IPS-NIHi7 (cell line): Measurements from ENCODE around the gene ALCAM.
"Not testable (repeated sequence)": the region's sequence is repeated elsewhere in the genome, so short reads cannot be mapped to it uniquely, and the experiment has no call there.

Experiments
- DNase-seq: peaks from one replicate; pipeline ENCODE4 v3.0.0; 2012; ENCODE audit warnings: mixed read lengths; ENCODE audit errors: extremely low spot score

Gene ALCAM

DNA sequence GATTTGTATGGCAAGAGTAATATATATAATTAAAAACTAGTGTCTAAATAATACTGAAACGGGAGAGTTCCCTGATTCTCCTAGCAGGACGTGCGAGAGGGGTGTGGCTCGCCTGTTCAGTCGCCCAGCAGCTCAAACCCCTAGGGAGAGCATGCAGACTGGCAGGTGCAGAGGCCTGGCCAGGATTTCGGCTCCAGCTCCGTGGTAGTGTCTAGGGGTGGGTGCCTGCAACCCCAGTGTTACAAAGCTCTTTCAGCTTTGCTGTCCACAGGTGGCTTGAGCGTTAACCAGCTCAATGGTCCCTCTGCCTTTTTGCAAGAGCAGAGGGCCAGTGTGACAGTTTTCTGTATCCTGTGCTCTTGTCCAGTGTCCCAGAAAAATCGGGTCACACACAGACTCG lies 226.6 kb downstream of the ALCAM start:
- no peak for DNase-seq

DNA sequence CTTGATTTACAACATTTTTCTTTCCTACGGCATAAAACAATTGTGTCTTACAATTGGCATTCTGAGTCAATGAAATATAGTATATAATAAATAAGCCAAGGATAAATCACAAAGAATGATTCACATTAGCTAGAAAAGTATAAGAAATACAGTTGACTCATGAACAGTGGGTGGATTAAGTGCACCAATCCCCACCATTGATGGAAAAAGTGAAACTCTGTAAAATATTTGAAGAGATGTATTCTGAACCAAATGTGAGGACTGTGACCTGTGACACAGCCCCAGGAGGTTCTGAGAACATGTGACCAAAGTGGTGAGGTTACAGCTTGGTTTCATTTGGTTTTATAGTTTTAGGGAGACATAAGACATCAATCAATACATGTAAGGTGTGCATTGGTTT lies 227.5 kb downstream of the ALCAM start:
- no peak for DNase-seq

- no peak for DNase-seq
Observed at GRCh38 chr3:105598042-105598796, 231.5 kb downstream of the ALCAM start.

DNA sequence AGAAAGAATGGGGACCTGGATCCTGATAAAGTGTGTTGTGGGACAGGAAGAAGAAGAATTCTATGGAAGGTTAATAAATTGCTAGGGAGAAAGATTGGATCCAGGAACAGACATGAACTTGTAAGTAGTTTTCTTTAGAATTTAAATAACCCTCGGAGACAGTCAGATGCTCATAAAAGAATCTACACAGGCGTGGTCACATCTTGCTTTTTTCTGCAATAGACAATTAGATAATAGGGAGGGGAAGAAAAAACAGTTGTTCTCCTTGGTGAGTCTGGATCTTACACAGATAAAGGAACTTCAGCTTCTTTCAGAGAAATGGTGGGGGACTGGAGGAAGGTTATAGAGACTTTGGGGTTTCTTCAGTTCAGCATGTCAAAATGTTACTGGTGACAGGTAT lies 232.6 kb downstream of the ALCAM start:
- no peak for DNase-seq

GRCh38 chr3:105601756-105602155 lies 235.0 kb downstream of the ALCAM start:
- not testable (repeated sequence) for DNase-seq

- not testable (repeated sequence) for DNase-seq
Observed at GRCh38 chr3:105602286-105602685, 235.6 kb downstream of the ALCAM start.

GRCh38 chr3:105603516-105603915 lies 236.8 kb downstream of the ALCAM start:
- not testable (repeated sequence) for DNase-seq

- no peak for DNase-seq
Observed at GRCh38 chr3:105606016-105606415, 239.3 kb downstream of the ALCAM start.

- DNase-seq = peak; percentile 33
Observed at GRCh38 chr3:105608623-105609022, 241.9 kb downstream of the ALCAM start.

GRCh38 chr3:105610473-105610872 lies 243.8 kb downstream of the ALCAM start:
- DNase-seq = no peak

DNA sequence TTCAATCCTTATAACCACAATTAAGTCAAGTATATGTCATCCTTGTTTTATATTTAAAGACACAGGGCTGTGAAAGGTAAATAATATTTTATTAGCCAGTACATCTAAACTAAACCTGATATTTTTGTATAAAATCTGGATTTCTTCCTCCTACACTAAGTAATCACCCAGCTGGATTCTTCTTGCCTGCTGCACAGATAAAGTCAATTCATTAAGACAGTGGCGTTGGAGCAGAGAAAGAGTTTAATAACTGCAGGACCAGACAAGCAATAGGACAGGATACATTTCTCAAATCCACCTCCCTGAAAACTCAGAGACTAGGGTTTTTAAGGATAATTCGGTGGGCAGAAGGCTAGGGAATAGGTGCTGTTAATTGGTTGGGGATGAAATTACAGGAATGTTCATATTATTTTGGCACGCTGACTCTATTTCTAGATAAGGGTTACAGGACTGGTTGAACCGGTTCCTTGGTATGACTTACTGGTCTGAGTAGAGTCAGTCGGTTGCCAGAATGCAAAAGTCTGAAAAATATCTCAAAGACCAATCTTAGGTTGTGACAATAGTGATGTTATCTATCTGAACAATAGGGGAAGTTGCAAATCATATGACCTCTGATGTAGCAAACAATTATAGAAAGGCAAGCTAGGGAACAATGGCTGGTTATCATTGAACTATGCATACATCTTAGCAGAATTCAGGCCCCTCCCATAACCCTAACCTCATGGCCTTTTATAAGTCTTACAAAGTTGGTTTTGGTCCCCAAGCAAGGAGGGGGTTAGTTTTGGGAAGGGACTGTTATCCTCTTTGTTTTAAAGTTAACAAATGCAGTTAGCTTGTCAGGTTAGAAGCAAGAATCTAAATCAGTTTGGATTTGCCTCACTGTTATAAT lies 244.8 kb downstream of the ALCAM start:
- no peak for DNase-seq

DNA sequence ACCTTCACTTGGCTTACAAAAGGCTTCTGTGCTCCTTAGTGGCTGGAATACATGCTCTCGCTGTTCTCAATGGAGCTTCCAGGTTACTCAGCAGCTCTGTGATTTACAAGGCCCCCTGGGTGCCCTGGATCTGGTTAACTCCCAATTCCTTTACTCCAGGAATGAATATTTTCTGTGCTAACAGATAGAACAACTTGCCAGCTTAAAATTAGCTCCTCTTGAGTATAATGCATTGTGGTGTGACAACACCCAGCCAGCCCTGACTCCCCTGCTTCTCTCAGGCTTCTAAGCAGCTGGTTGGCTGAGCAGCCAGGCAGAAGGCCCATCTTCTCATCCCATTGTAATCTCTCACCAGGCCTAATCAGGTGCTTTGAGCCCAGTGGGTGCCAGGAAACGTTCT lies 246.4 kb downstream of the ALCAM start:
- DNase-seq = peak; percentile 43

DNA sequence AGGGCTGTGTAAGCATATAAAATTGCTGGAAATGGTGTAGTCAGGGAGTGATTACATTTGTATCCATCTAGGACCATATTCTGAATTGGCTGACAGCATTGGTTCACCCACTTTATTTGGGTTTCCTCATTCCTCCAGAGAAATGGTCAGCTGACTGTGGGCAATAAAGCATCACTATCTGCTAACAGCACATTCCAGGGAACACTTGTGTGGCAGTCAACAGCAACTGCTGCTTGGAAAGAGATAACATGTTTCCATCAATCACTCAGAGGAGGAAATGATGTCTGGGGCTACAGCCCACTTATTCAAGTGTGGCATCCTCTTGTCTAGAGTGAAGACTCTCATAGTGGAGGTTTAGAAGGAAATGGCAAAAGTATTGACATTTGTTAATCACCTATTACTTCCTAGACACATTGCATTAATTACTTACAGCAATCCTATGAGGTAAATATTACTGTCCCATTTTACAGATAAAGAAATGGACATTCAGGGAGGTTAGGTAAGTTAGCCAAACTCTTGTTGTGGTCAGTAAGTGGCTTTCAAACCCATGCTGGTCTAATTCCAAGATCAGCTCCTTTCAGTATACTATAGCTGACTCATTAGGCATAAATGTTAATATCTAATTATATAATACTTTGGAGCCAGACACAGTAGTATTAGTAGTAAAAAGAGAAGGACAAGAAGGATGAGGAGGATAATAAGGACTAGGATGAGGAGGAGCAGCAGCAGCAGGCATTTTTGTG lies 247.8 kb downstream of the ALCAM start:
- no peak for DNase-seq

DNA sequence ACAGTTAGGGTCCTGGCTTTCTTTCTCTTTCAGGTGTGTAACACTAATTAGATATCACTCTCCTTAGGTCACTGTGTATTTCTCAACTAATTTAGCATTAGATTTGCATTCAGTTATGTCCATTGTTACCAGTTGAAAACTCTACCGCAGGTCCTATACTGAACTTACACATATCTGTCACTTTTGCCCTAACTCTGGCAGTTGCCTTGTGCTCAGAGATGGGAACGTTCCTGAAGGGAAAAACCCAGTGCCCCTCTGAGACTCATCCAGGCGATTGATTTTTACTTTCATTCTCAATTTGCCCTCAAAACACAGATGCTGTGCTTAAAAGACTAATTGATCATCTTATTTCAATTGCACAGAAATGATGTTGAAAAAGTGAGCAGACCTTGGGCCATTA lies 249.1 kb downstream of the ALCAM start:
- DNase-seq = no peak

GRCh38 chr3:105616374-105617121 lies 249.8 kb downstream of the ALCAM start:
- DNase-seq = no peak

DNA sequence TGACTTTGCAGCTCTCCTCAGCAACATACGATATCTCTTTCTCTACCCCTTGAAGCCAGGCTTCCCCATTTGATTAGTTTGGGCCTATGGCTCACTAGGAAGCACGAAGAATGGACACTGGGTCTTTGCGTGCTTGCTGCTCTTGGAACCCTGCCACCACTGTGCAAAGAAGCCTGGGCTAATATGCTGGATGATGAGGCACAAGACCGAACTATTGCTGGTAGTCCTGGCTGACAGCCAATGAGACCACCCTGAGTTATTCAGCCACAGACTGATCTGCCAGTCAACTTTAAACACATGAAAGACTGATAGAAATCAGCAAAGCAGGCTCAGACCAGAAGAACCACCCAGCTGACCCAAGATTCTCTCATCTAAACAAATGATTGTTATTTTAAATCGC lies 251.8 kb downstream of the ALCAM start:
- no peak for DNase-seq

GRCh38 chr3:105619651-105620050 lies 252.9 kb downstream of the ALCAM start:
- DNase-seq = no peak

GRCh38 chr3:105620236-105620635 lies 253.5 kb downstream of the ALCAM start:
- no peak for DNase-seq

- DNase-seq = no peak
Observed at GRCh38 chr3:105622169-105622568, 255.5 kb downstream of the ALCAM start.
